Epithelial cell of proximal tubule (primary cell): ENCODE measurements around the gene ALDH7A1. TPM values are rescaled to one million over a fixed set of nuclear protein-coding genes. Genes with fewer than 3 reads are reported as not detected.

Experiments
- DNase-seq: peaks from one replicate; pipeline ENCODE4 v3.0.0-alpha.2; 2011; ENCODE audit warnings: low read depth
- H3K4me3 ChIP-seq: 2 replicates; pipeline ENCODE4 v1.5.1; 2011; ENCODE audit warnings: low read depth, mild to moderate bottlenecking, low read length
- total RNA-seq: library from RNA; depleted of rRNA; stranded (reverse); fragments of >200 nt; gene quantifications from 2 replicates; pipeline ENCODE4 v1.2.3, GENCODE V29; 2015
- TF ChIP-seq, protein P1 (sequence below): conservative IDR thresholded peaks from 2 replicates; pipeline ENCODE4 v1.5.1; 2012; ENCODE audit warnings: low read depth, mild to moderate bottlenecking, low read length

ALDH7A1 gene
- total RNA-seq, 1 donor from 2014 or later, result 25.4 TPM

- TF ChIP-seq, protein P1, sequence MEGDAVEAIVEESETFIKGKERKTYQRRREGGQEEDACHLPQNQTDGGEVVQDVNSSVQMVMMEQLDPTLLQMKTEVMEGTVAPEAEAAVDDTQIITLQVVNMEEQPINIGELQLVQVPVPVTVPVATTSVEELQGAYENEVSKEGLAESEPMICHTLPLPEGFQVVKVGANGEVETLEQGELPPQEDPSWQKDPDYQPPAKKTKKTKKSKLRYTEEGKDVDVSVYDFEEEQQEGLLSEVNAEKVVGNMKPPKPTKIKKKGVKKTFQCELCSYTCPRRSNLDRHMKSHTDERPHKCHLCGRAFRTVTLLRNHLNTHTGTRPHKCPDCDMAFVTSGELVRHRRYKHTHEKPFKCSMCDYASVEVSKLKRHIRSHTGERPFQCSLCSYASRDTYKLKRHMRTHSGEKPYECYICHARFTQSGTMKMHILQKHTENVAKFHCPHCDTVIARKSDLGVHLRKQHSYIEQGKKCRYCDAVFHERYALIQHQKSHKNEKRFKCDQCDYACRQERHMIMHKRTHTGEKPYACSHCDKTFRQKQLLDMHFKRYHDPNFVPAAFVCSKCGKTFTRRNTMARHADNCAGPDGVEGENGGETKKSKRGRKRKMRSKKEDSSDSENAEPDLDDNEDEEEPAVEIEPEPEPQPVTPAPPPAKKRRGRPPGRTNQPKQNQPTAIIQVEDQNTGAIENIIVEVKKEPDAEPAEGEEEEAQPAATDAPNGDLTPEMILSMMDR, result no peak
Measured at GRCh38 chr5:126552614-126553013, 42.4 kb downstream of the ALDH7A1 start.

DNA sequence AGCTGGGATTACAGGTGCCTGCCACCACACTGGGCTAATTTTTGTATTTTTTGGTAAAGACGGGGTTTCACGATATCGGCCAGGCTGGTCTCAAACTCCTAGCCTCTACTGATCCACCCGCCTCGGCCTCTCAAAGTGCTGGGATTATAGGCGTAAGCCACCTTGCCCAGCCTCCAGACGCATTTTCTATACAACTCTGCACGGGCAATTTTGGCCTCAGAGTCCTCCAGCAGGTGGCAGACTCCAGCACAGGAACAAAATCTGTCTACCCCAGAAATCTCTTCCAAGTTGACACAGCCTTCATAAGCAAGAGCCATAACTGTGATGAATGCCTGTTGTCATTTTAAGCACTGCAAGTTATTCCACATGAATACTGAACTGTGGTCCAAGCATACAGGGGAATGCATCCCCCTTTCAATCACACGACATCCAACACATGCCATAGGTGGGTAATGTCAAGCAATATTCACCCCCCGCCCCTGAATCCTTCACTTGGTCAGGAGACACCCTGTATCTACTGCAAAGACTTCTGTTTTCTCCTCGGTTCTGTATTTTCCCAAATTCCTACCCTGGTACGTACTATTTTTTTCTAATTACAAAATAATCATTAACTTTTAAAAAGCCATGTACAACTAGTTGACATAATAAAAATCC is 50.8 kb downstream of the ALDH7A1 start:
- H3K4me3 ChIP-seq, result no peak overlapping the region
- no peak for DNase-seq
- TF ChIP-seq, protein P1, result peak; percentile 77

More at GRCh38 chr5:126552614-126553013, 42.4 kb downstream of the ALDH7A1 start:
- DNase-seq, result no peak
- no peak overlapping the region for H3K4me3 ChIP-seq

DNA sequence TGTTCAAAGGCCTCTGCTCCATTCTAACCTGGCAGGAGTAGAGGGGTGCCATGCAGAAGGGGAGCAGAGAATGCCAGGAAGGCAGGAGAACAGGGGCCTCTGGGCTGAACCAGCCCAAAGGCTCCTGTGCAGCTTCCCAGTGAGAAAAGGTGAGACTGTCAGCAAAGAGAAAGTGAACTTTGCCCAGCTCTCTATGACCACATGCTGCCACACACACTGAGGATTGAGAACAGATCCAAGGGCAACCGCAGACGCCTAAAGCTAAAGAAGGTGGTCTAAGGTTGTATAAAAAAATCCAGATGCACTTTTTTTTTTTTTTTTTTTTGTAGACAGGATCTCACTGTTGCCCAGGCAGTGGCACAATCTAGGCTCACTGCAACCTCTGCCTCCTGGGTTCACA is 51.4 kb downstream of the ALDH7A1 start:
- no peak overlapping the region for H3K4me3 ChIP-seq
- no peak for DNase-seq
- TF ChIP-seq, protein P1, result no peak

DNA sequence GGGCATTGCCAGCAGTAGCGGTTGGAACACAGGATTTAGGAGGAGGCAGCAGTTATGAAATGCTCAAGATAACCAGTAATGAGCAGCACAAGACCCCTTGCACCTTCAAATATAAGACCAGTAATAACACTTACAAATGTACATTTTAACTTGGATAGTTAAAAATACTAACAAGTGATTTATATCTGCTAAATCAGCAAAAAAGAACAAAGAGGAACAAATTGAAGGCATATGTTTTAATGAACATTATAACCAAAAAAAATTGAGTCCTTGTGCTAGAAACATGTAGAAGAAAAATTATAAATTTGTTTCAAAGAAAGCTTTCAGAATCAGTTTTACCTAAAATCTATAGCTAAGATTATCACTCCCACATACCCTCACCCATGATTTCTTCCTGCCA is 52.0 kb downstream of the ALDH7A1 start:
- DNase-seq, result no peak
- H3K4me3 ChIP-seq, result no peak overlapping the region
- TF ChIP-seq, protein P1, result no peak

DNA sequence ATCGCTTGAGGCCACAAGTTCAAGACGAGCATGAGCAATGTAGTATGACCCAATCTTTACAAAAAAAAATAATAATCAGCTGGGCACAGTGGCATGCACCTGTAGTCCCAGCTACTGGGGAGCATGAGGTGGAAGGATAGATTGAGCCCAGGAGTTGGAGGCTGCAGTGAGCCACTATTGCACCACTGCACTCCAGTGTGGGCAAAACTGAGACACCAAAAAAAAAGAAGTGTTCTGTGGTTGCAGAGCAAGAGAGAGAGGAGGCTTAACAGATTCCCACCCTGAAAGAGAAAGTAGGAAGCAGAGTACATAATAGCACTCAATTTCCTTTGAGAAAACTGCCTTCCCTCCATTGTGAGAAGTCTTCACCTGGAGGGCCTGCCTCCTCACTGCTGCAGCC is 52.6 kb downstream of the ALDH7A1 start:
- DNase-seq, result no peak
- TF ChIP-seq, protein P1, result no peak
- H3K4me3 ChIP-seq, result no peak overlapping the region

DNA sequence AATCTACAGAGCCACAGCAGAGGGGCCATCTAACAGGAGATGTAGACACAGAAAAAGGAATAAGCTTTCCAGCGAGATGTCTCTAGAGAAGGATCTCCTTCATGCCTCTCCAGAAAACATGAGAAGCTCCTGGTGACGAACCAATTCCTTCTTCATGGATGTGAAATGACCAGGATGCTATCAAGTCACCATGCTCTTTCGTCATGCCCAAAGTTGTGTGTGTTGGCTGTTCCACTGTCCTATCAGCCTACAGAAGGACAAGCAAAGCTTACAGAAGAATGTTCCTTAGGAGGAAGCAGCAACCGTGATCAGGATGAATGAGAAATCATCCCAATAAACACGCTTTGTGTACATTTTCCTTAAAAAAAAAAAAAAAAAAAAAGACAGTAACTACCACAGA is 54.4 kb downstream of the ALDH7A1 start:
- H3K4me3 ChIP-seq, result no peak overlapping the region
- TF ChIP-seq, protein P1, result no peak
- no peak for DNase-seq

- TF ChIP-seq, protein P1, result no peak
- H3K4me3 ChIP-seq, result no peak overlapping the region
- DNase-seq, result no peak
Measured at GRCh38 chr5:126538579-126538978, 56.4 kb downstream of the ALDH7A1 start.
